PC-3 (cell line): ENCODE results near the gene B4GALT7.

Experiments used
- EZH2 ChIP-seq: fragments of 300-600 bp; sonication (generic); IDR thresholded peaks from one replicate; pipeline ENCODE4 v1.6.1; 2017; ENCODE audit warnings: antibody characterized with exemption, mild to moderate bottlenecking, low read length; ENCODE audit not compliant: unreplicated experiment
- TF ChIP-seq, protein P1 (sequence below): fragments of 300-600 bp; sonication (generic); conservative IDR thresholded peaks from 2 replicates; pipeline ENCODE4 v1.5.1; 2017; ENCODE audit warnings: antibody characterized with exemption, low read depth, mild to moderate bottlenecking, low read length

- TF ChIP-seq, protein P1, sequence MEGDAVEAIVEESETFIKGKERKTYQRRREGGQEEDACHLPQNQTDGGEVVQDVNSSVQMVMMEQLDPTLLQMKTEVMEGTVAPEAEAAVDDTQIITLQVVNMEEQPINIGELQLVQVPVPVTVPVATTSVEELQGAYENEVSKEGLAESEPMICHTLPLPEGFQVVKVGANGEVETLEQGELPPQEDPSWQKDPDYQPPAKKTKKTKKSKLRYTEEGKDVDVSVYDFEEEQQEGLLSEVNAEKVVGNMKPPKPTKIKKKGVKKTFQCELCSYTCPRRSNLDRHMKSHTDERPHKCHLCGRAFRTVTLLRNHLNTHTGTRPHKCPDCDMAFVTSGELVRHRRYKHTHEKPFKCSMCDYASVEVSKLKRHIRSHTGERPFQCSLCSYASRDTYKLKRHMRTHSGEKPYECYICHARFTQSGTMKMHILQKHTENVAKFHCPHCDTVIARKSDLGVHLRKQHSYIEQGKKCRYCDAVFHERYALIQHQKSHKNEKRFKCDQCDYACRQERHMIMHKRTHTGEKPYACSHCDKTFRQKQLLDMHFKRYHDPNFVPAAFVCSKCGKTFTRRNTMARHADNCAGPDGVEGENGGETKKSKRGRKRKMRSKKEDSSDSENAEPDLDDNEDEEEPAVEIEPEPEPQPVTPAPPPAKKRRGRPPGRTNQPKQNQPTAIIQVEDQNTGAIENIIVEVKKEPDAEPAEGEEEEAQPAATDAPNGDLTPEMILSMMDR = no peak
- no peak for TF ChIP-seq EZH2
Observed at GRCh38 chr5:177552839-177553455, 47.0 kb upstream of the B4GALT7 start.
